NCI-H748 (cell line): Measurements from ENCODE around the gene GTF2IRD2.
"Not testable (repeated sequence)": the region's sequence is repeated elsewhere in the genome, so short reads cannot be mapped to it uniquely, and the experiment has no call there.

Source experiments
- DNase-seq: peaks from one replicate; lab custom pipeline; 2025; ENCODE audit not compliant: unreplicated experiment; lab: John Stamatoyannopoulos, UW

The GTF2IRD2 gene

GRCh38 chr7:74788369-74789150 lies 62.8 kb downstream of the GTF2IRD2 start:
- peak; percentile 74 for DNase-seq

DNA sequence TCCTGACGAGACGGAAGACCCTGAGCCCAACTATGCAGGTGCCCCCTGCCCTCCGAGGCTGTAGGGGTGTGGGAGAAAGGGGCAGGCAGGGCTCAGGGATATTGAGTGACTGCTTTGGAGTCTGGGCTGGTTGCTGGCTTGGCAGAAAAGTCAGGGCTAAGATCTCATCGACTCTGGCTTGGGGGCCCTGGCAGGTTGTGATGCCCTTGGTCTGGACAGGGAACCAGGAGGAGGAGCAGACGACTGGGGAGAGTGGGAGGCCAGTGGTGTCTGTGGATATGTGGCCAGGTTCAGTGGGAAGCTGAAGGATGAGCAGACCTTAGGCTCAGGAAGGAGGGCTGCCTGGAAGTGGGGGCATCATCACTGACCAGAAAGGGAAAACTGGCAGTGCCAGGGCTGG lies 67.8 kb downstream of the GTF2IRD2 start:
- not testable (repeated sequence) for DNase-seq

GRCh38 chr7:74781746-74782145 lies 69.7 kb downstream of the GTF2IRD2 start:
- not testable (repeated sequence) for DNase-seq

DNA sequence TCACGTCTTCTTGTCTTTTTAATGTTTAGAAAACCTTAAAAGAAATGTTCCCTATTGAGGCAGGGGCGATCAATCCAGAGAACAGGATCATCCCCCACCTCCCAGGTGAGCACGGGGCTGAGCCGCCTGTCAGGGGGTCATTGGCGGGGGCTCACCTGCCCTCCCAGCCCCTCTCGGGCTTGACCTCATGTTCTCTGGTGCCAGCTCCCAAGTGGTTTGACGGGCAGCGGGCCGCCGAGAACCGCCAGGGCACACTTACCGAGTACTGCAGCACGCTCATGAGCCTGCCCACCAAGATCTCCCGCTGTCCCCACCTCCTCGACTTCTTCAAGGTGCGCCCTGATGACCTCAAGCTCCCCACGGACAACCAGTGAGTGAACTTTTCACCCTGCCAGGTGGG lies 72.4 kb downstream of the GTF2IRD2 start:
- DNase-seq: not testable (repeated sequence)

- DNase-seq: not testable (repeated sequence)
Measured at GRCh38 chr7:74775111-74775510, 76.3 kb downstream of the GTF2IRD2 start.

DNA sequence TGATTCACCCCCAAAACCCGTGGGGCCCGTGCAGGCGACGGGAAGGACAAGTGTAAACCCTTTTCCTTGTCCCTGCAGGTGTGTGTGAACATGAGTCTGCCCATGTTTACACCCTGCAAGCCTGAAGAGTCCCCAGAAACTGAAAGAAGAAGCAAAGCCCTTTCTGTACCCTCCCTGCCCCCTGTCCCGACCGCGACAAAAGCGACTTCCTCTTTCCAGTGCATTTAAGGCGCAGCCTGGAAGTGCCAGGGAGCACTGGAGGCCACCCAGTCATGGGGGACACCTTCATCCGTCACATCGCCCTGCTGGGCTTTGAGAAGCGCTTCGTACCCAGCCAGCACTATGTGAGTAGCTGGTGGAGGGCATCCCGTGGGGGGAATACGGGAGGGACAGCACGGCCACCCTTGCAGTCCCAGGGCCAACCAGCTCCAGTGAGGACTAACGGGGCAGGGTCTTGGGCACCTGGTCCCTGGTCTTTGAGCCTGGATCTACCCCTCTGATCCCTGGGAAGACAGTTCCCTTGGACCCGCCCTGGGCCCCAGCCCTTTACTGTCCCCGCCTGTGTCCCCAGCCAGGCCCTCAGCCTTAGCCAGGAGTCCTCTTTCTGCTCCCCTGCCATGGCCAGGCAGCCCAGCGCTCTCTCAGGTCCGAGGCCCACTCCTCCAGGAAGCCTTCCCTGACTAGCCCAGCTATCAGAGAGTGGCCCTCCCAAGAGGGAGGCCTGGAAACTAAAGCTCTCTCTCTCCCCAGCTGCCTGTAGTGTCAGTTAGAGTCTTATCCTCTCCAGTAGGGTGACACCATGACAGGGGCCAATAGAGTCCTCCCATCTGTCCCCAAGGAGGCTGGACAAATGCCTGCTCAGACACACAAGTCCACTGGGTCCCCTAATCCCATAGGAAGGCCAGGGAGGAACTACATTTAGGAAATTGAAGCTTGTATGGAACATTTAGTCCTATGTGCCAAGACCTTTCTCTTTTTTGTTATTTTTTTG lies 77.3 kb downstream of the GTF2IRD2 start, which contains the start of gene NCF1:
Gene NCF1, plus strand, starts transcription at position 252 of the 991 bp plus-strand sequence. Its CDS starts 21 bp downstream, at position 273.
- not testable (repeated sequence) for DNase-seq

DNA sequence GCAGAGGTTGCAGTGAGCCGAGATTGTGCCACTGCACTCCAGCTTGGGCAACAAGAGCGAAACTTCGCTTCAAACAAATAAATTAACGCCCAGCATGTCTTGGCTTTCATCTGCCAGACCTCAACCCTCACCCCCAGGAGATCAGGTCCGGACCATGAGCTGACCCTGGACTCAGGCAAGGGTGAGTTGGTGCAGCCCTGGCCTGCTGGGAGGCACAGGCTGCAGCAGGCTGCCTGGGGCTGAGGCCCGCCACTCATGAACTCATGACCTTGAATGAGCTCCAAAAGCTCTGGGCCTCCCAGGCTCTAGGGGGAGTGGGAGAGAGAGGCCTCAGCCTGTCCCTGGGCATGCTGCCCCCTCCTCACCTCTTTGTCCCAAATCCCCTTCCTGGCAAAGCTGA lies 79.3 kb downstream of the GTF2IRD2 start:
- DNase-seq: not testable (repeated sequence)

- DNase-seq: not testable (repeated sequence)
Measured at GRCh38 chr7:74770062-74770461, 81.3 kb downstream of the GTF2IRD2 start.

DNA sequence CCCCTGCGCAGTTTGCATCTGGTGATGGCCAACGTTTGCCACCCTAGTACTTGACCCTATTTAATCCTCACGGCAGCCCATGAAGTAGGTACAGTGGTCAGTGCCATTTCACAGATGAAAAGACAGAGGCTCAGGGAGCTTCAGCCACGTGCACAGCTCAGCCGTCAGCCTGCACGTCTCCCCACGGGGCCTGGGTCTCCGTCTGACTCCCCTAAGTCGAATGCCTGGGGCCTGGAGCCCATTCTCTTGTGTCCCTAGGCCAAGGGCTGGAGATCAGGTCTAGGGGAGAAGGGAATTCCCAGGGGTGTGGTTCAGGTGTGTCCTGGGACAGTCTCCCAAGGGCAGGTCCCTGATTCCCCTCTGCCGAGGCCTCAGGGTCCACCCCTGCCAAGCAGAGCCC lies 84.4 kb downstream of the GTF2IRD2 start:
- not testable (repeated sequence) for DNase-seq

- DNase-seq: not testable (repeated sequence)
Measured at GRCh38 chr7:74766509-74766908, 84.9 kb downstream of the GTF2IRD2 start.

DNA sequence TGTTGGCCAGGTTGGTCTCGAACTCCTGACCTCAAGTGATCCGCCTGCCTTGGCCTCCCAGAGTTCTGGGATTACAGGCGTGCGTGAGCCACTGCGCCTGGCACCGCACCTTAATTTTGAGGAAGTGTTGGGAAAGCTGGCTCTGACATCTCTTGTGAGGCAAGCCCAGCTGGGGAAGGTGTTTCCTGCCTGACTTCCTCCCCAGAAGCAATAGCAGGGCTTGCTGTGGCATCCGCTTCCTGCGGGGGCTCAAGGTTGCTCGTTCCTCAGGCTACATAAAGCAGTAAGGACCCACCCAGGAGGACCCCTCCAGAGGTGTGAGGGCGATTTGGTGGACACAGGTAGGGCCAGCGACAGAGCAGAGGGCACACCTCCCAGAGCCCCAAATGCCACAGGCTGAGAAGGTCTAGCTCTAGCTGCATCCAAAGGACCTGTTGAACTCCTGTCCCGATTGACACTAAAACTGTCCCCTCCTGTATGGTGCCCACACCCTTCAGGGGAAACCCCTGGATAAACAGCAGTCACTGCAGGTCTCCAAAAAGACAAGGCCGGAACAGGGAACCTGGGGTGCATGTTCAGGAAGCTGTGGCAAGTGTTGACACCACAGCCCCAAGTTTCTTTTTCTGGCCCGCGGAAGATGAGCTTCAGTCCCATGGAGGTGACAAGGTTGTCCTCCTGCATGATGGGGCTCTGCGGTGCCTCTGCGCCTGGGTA lies 86.0 kb downstream of the GTF2IRD2 start:
- DNase-seq: not testable (repeated sequence)

GRCh38 chr7:74758982-74759381 lies 92.4 kb downstream of the GTF2IRD2 start:
- DNase-seq: not testable (repeated sequence)

DNA sequence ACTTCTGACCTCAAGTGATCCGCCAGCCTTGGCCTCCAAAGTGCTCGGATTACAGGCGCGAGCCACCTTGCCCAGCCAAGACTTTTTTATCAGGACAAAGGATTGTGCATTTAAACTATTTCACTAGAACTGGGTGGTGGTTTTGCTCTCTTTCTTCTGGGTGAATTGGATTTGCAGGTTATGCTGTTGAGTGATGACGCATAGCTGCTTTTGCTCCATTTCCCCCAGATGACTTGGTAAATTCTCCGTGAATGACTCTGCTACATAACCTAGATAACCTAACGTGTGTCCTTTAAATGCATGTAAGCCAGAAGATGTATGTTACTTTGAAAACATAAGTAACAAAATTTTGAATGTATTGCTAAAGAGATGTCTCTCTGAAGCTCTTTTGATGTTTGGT lies 93.1 kb downstream of the GTF2IRD2 start:
- not testable (repeated sequence) for DNase-seq

DNA sequence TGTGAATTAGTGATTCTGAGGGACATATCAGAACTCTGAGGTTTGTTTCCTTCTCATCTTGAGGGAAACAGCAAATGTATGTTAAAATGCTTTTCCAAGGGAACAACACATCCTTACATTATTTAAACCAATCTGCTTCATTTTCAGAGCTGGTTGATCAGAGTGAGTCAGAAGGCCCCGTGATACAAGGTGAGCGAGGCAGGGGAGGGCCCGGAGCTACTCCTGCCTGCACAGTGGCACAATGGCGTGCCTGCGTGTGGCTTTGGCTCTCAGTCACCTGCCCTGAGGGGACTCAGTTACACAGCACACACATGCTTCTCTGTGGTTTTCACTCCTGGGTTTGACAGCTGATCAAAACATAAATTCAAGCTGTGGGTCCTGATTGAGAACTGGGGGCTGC lies 94.7 kb downstream of the GTF2IRD2 start:
- not testable (repeated sequence) for DNase-seq

- DNase-seq: not testable (repeated sequence)
Measured at GRCh38 chr7:74753921-74754482, 97.4 kb downstream of the GTF2IRD2 start.
